B cell (primary cell): ENCODE results near the gene ZNF507.
"Not testable (repeated sequence)": the region's sequence is repeated elsewhere in the genome, so short reads cannot be mapped to it uniquely, and the experiment has no call there.

Experiments
- CTCF ChIP-seq: fragments of 200-600 bp; IDR thresholded peaks from one replicate; pipeline ENCODE4 v1.8.0; 2022; ENCODE audit warnings: antibody characterized with exemption, mild to moderate bottlenecking
- EZH2 ChIP-seq: IDR thresholded peaks from 2 replicates; pipeline ENCODE4 v1.6.1; 2012; ENCODE audit warnings: borderline replicate concordance, low read depth, mild to moderate bottlenecking, moderate library complexity, low read length; ENCODE audit not compliant: insufficient read depth, poor library complexity, severe bottlenecking

- TF ChIP-seq CTCF, EZH2: not testable (repeated sequence)
Measured at GRCh38 chr19:32374362-32374761, 29.0 kb downstream of the ZNF507 start.
